ENCODE measurements around the gene OR2A12.
"Not testable (repeated sequence)": the region's sequence is repeated elsewhere in the genome, so short reads cannot be mapped to it uniquely, and the experiment has no call there.

OR2A12 gene, protein sequence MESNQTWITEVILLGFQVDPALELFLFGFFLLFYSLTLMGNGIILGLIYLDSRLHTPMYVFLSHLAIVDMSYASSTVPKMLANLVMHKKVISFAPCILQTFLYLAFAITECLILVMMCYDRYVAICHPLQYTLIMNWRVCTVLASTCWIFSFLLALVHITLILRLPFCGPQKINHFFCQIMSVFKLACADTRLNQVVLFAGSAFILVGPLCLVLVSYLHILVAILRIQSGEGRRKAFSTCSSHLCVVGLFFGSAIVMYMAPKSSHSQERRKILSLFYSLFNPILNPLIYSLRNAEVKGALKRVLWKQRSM

DNA sequence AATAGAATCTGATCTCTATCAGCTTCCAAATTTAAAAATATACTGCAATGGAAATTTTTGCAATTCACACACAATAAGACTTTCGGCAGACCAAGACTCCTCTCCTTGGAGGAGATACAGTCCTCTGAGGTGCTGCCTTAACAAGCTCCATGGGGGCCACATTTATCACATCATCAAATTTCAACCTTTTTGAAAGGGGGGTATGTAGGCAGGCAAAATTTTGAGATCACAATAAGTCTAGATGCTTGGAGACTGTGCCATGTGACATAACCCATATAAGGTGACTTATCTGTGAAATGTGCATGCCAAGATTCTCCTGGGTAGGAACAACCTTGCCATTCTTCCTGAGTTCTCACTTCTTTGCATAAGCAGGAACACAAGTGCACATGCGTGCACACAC is at the start of gene OR2A12:
OR2A12 (plus strand) TSS at position 301 of the 400 bp plus-strand sequence. CDS start 8,830 bp downstream, outside the sequence.
- H3K4me3 ChIP-seq (ENCODE audit: low read depth, low read length) = no peak within 1 kb of the TSS

DNA sequence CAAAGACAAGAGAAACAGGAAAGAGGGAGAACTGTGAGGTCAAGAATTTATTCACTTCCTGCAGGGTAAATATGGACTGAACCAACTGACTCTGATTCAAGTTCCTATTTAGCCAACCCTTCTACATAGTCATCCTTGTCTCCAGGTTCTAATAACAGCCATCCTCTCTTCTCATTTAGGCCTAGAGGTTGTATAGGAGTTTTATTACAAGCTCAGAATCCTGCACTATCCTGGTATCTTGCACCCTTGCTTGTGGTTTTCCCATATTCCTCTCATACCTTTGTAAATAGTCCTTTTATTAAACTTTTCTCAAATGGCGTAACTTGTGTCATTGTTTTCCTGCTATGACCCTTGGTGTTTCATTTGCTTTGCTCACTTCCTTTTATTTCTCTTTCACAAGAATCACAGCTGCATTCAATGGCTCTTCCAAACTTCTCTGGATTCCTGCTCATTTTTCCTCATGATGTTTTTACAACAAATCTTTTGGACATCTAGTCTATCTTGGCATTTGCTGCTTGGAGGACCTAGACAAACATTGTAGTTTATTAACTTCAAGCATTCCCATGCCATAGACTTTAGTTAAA is 49.7 kb upstream of the OR2A12 start:
- no peak overlapping the region for H3K4me3 ChIP-seq (ENCODE audit: low read depth, low read length)

DNA sequence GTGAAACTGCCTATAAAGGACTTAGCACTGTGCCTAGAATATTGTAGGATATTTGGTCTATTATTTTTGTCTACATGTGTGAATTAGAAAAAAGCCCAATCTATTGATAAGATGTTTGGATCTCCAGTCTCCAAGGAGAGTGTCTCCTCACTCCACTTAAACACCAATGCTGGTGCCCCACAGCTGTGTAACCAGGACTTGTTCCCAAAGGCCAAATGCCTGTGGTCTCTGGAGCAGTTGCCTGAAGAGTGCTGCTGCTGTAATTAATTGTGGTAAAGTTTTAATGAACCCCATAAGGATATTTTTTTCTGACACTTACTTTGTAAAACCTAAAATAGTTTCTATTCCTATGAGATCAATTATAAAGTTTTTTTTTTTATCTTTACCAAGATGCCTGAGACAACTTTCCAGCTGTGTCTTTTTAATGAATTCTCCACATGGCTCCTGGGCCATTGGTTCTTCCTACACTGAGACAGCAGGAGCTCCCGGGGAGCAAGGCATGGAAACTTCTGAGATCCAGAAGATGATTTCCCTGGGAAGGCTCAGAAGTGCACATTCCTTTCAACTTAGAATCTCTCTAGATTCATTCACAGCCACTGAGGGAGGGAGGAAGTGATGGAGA is 48.6 kb upstream of the OR2A12 start:
- H3K4me3 ChIP-seq (ENCODE audit: low read depth, low read length) = no peak overlapping the region

DNA sequence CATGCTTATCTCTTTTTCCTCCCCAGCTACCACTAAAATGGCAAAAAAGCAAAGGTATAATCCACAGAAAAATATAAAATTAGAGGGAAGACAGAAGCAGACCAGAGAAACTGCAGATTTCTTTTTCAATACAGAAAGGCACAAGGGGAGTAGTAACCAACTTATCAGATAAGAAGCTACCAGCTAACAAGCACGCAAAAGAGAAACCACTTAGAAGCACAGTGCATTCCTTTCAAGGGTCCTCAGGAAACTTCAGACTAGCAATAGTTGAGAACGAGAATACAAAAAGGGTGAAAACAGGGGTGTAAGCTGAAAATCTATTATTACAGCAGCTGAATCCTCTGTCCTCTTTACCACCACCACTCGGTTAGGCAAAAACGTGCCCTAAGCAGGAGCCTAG is 47.2 kb upstream of the OR2A12 start:
- no peak overlapping the region for H3K4me3 ChIP-seq (ENCODE audit: low read depth, low read length)

DNA sequence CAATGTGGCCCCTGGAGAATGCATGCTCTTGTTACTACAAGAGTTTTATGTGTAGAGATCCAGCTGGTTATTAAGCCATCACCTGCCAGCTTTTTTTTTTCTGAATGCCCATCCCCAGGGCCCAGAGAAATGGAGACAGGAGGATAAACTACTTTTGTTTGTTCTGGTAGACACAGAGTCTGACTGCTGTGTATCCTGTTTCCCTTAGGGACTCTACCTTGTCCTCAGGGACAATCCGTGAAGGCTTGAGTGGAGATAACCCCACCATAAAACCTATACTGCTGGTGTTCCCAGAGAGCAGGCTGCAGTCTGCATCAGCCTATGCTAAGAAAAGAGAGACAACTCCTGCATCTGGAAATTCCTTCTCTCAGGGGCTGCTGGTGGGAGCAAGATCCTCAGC is 37.4 kb upstream of the OR2A12 start, which contains the start of gene OR2A5:
OR2A5 (plus strand) TSS at position 301 of the 400 bp plus-strand sequence. CDS start 1,454 bp downstream, outside the sequence.
- no peak within 1 kb of the TSS for H3K4me3 ChIP-seq (ENCODE audit: low read depth, low read length)

DNA sequence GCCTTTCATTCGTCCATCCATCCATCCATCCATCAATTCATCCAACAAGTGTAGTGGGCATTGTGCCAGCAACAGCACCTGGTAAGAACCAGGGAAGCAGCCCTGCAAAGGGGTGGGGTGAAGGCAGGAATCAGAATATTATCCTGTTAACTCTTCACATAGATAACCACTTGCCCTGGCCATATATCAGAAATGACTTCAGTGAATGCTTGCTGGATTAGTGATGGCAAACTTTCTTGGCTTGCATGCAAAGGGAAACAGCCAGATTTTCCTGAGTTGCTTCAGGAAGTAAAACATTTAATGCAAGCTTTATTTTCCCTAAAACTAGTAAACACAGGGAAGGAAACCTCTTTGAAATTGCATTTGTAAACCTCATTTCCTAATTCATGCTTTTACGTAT is 36.6 kb upstream of the OR2A12 start:
- H3K4me3 ChIP-seq (ENCODE audit: low read depth, low read length) = no peak overlapping the region

DNA sequence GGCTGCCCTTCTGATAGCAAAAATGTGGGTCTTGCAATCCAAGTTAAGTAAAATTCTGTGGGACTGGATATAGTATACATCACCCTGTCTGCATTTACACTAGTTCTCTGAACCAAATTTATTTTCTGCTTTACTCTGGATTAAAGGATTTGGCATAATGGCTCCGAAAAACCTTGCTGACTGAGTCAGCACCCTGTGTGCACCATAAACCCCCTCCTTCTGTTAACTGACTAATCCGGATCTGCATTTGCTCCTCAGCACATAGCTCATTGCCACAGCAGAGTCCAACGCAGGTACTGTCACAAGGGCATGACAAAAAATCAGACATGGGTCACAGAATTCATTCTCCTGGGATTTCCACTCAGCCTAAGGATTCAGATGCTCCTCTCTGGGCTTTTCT is 36.0 kb upstream of the OR2A12 start:
- no peak overlapping the region for H3K4me3 ChIP-seq (ENCODE audit: low read depth, low read length)

DNA sequence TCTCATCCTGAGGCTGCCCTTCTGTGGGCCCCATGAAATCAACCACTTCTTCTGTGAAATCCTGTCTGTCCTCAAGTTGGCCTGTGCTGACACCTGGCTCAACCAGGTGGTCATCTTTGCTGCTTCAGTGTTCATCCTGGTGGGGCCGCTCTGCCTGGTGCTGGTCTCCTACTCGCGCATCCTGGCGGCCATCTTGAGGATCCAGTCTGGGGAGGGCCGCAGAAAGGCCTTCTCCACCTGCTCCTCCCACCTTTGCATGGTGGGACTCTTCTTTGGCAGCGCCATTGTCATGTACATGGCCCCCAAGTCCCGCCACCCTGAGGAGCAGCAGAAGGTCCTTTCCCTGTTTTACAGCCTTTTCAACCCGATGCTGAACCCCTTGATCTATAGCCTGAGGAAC is 35.2 kb upstream of the OR2A12 start:
- H3K4me3 ChIP-seq (ENCODE audit: low read depth, low read length) = not testable (repeated sequence)

DNA sequence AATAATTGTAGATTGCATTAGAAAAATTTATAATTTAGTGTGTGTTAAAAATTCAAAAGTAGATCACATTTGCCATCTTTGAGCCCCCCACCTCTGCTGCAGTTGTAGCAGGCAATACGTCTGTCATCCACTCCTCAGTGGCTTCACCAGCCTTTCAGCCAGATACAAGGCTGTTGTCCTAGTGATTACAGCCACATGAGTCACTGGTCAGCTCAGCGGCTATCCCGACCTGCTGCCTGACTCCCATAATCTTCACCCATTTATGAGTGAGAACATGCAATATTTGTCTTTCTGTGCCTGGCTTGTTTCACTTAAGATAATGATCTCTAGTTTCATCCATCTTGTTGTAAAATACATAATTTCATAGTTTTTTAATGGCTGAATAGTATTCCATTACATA is 28.1 kb upstream of the OR2A12 start:
- no peak overlapping the region for H3K4me3 ChIP-seq (ENCODE audit: low read depth, low read length)

DNA sequence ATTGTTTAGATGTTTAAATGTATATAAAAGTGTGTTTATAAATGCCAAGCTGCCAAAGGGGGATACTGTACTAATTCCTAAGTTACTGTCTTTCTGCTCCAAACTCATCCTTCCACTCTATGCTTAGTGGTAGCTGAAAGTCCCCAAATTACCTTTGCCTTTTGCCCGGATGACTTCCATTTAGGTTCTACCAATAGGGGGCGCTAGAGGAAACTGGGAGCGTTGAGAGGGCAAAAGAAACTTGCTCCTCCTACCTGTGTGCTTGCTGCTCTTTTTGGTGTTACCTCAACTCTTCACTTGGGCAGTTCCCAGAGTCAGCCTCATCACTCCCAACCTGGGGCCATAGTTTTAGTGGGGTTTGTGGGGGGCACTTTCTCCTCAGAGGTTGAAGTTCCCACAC is 22.4 kb upstream of the OR2A12 start:
- H3K4me3 ChIP-seq (ENCODE audit: low read depth, low read length) = no peak overlapping the region

DNA sequence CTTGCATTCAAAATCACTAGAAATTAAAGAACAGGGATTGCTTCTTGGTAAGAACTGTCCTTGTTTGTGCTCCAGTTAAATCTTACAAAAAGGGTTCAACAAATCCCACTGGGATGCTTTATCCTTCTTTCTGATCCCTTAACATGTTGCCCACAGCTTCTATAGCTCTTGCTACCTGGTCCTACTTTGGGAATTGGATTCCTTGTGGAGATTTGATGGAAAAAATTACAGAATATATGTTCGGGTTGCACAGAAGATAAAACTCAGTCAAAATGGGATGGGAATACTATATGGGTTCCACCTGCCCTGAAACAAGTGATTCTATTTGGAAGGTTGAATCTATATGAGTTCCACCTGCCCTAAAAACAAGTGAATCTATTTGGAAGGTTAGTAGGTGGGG is 16.6 kb upstream of the OR2A12 start, which contains the start of gene OR2A25:
OR2A25 (plus strand) TSS at position 301 of the 400 bp plus-strand sequence. CDS start 4,409 bp downstream, outside the sequence.
- no peak within 1 kb of the TSS for H3K4me3 ChIP-seq (ENCODE audit: low read depth, low read length)

DNA sequence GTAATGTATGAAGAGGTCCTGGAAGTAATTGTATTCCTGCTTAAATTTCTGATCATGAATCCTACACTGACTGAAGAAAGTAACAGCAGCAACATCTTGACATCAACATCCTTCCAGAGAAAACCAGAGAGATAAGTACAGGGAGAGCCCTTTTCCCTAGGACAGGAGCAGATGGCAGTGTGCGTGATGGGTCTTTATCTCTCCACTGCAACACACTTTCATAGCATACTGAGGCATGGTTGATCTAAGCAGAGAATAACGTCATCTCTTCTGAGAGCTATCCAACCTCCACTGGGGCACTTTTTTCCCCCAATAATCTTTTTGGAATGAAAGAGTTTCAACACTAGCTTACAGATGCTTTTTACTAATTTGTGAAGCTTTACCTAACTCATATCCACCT is 16.1 kb upstream of the OR2A12 start:
- H3K4me3 ChIP-seq (ENCODE audit: low read depth, low read length) = no peak overlapping the region

DNA sequence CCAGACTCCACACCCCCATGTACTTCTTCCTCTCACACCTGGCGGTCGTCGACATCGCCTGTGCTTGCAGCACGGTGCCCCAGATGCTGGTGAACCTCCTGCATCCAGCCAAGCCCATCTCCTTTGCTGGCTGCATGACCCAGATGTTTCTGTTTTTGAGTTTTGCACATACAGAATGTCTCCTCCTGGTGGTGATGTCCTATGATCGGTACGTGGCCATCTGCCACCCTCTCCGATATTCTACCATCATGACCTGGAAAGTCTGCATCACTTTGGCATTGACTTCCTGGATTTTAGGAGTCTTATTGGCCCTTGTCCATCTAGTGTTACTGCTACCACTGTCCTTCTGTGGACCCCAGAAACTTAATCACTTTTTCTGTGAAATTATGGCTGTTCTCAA is 11.7 kb upstream of the OR2A12 start:
- H3K4me3 ChIP-seq (ENCODE audit: low read depth, low read length) = no peak overlapping the region

DNA sequence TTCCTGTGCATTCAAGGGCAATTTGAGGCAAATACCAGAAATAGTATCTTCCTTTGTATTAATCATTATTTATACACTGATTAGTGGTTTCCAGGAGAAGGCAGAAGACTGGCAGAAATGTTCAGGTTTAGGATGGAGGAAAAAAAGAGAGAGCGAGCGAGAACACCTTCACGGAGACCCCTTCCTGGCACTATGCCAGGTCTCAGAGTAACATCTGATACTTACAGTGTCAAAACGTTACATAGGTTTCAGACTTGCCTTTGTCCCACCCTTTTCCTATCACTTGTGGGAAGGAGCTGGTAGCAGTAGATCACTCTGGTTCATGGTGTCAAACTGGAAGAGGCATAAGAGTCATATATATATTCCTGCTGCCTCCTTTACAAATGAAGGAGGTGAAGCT is 652 bp downstream of the OR2A12 start:
- no peak overlapping the region for H3K4me3 ChIP-seq (ENCODE audit: low read depth, low read length)

DNA sequence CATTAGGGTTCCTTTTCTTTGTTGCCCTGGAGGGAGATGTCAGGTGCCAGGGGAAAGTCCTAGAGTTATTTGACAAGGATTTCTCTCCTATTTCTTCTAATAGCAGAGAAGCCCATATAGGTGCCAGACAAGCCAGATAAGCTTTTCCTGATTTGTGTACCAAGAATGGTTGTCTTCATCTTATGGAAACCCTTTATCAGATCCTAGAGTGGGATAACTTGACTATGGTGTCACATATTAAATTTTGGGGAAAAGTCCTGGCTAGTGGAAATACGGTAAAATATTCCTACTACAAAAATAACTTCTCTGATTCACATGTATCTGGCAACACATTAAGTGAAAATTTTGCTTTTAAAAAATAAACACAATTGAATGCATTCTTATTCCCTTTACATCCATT is 1.2 kb downstream of the OR2A12 start:
- H3K4me3 ChIP-seq (ENCODE audit: low read depth, low read length) = no peak overlapping the region

DNA sequence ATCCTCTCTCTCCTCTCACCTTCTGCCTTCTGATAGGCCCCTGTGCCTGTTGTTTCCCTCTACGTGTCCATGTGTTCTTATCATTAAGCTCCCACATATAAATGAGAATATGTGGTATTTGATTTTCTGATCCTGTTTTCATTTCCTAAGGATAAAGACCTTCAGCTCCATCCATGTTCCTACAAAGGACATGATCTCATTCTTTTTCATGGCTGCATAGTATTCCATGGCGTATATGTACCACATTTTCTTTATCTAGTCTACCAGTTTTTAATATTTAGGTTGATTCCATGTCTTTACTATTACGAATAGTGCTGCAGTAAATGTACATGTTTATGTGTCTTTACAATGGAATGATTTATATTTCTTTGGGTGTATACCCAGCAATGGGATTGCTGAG is 4.6 kb downstream of the OR2A12 start:
- no peak overlapping the region for H3K4me3 ChIP-seq (ENCODE audit: low read depth, low read length)

DNA sequence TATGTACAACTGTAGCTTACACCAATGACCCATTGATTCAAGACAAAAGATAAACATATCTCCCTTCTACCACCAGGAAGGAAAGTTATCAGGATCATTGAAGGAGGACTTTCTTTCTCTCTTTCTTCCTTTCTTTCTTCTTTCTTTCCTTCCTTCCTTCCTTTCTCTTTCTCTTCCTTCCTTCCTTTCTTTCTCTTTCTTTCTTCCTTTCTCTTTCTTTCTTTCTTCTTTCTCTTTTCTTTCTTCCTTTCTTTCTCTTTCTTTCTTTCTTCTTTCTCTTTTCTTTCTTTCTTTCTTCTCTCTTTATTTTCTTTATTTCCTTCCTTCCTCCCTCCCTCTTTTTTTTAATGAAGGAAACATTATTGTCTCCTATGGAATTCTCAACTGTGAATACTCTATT is 12.7 kb downstream of the OR2A12 start:
- no peak overlapping the region for H3K4me3 ChIP-seq (ENCODE audit: low read depth, low read length)

DNA sequence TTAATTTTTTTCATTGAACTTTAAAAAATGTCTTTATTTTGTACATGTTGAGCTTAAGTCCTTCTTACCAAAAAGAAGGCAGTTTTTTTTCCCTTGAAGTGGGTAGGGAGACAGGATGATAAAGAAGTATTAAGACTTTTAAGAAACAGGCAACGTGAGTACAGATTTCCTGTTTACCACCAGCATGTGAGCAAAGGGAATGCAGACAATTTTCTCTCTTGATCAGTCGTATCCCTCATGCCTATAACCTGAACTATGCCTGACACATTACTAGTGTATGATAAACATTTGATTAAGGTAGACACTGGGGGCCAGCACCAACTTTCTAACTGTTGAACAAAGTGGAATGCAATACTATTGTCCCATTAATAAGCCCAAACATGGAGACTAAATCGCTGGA is 14.5 kb downstream of the OR2A12 start:
- no peak overlapping the region for H3K4me3 ChIP-seq (ENCODE audit: low read depth, low read length)

DNA sequence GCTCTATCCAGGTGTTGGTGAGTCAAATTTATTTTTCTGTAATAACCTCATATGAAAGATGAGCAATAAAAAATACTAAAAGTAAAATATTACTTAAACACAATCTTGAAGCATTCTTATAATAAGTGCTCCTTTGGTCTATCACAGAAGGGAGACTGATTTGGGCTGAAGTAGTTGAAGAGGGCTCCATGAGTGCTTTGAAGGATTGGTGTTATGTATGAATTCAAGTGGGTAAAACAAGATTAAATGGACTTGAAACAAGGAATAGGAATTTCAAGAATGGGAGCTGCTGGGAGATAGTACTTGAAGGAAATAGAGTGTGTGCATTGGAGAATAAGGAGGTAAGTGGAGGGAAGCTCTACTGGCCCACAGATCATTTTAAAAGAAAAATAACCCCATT is 16.0 kb downstream of the OR2A12 start:
- no peak overlapping the region for H3K4me3 ChIP-seq (ENCODE audit: low read depth, low read length)

DNA sequence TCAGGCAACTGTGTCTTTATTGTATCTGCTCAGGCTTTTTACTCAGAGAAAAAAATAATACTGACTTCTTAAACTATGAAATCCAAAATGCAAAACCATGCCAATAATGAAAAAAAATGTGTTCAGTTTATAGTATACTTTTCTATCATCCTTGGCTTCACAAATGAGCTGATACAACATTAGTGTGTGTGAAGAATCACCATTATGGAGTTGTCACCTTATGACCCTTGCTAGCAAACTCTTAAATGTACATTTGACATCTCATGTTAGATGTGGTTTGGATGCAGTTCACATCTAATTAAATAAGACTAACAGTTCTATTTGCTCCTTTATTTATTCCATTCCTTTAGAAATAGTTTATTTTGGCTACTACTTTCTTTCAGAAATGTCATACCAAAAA is 19.1 kb downstream of the OR2A12 start:
- H3K4me3 ChIP-seq (ENCODE audit: low read depth, low read length) = no peak overlapping the region

DNA sequence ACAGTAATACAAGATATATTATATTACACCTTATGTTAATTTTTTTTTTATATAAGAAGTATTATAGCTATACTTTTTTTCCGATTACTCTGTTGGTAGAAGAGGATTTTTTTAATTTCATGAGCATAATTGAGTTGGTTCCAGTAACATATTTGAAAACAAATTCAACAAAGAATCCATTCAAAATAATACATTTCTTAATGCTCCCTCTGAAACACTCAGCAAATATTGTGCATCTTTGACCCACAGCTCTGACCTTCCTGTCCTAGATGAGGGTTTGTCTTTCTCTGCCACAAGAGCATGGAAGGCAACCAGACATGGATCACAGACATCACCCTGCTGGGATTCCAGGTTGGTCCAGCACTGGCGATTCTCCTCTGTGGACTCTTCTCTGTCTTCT is 23.2 kb downstream of the OR2A12 start, which contains the start of gene OR2A2:
OR2A2 (plus strand) TSS at position 301 of the 400 bp plus-strand sequence; CDS start at position 301, 0 bp downstream.
- H3K4me3 ChIP-seq (ENCODE audit: low read depth, low read length) = no peak within 1 kb of the TSS

DNA sequence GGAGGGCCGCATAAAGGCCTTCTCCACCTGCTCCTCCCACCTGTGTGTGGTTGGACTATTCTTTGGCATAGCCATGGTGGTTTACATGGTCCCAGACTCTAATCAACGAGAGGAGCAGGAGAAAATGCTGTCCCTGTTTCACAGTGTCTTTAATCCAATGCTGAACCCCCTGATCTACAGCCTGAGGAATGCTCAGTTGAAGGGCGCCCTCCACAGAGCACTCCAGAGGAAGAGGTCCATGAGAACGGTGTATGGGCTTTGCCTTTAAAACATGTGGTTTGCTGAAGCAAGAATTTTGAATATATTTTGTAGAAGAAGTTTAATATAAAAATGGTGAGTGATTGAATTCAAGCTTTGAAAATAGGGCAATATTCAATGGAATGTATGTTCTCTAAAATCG is 24.2 kb downstream of the OR2A12 start:
- H3K4me3 ChIP-seq (ENCODE audit: low read depth, low read length) = no peak overlapping the region
